ENCODE data around the gene RTN3. TPM values are rescaled to one million over a fixed set of nuclear protein-coding genes. Genes with fewer than 3 reads are reported as not detected.

The RTN3 gene
- total and polyA plus RNA-seq, 9 of the 15 experiments (the other 6 are each of a cell fraction or from before 2014, with no cell fraction given) = 41.6 to 169 (median 93.5) TPM

- TF ChIP-seq ZNF318 (IDR thresholded peaks at IDR 0.05; ENCODE audit: borderline replicate concordance in 1 of 2, low read depth in 1 of 2) = 0 out of 4 replicates have a peak, but pooled peaks of 1 of the 2 experiments have one; percentile 21
- no peak for TF ChIP-seq MAX (CRISPR knock-in tag; IDR thresholded peaks at IDR 0.05)
- TF ChIP-seq ZNF280A (IDR thresholded peaks at IDR 0.05; ENCODE audit: low read depth, partially characterized antibody) = peak; percentile 93
- peak; percentile 6; the same call in 1 of the 2 replicates for TF ChIP-seq ZNF280B (CRISPR knock-in tag; IDR thresholded peaks at IDR 0.05)
- peak; percentile 67; the same call in 1 of the 2 replicates for TF ChIP-seq ZEB2 (IDR thresholded peaks at IDR 0.05)
Measured at GRCh38 chr11:63791495-63792167, 110.3 kb downstream of the RTN3 start (continued).

All from K562 (cell line).